HG03442 (cell line): Measurements from ENCODE around the gene MIER3.

Source experiments
- ATAC-seq: cut with Tn5 transposase; IDR thresholded peaks from one replicate; pipeline ENCODE4 v1.9.1; 2021; ENCODE audit warnings: mild to moderate bottlenecking, moderate library complexity; ENCODE audit not compliant: unreplicated experiment

The MIER3 gene

GRCh38 chr5:56962286-56962685 is 10.4 kb upstream of the MIER3 start:
- ATAC-seq = no peak

DNA sequence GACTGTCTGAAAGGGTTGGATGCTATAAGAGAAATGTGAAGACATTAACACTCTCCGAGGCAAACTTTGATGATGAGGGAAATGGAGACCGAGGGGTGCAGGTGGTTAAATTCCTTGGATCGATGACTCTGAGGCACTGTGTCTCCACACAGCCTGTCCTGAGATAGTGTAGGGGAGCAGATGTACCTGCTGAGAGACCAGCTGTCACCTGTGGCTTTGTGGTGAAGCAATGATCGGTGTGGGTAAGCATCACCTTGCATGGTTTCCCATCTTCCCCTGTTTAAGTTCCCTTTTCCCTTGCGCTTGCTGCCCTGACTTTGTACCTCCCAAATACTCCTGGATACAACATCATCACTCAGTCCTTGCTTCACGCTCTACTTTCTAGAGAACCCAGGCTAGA is 9.8 kb upstream of the MIER3 start:
- no peak for ATAC-seq

GRCh38 chr5:56959326-56959725 is 7.4 kb upstream of the MIER3 start:
- no peak for ATAC-seq

DNA sequence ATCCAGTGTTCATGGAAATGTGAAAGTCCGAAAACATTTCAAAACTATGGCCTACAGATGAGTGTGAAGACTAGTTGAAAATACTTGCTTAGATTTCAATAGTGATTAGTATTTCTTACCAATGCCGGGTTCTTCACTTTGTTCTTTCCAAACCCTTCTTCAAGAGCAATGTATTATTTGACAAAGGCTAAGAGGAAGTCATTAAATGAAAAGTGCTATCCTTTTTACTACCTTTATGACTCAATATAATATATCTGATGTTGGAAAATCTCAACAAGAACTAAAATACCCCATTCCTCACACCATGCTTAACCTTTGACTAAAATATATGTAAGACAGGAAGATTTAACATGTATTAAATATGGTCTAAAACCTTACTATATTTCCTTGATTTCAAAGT is 6.7 kb upstream of the MIER3 start:
- no peak for ATAC-seq

DNA sequence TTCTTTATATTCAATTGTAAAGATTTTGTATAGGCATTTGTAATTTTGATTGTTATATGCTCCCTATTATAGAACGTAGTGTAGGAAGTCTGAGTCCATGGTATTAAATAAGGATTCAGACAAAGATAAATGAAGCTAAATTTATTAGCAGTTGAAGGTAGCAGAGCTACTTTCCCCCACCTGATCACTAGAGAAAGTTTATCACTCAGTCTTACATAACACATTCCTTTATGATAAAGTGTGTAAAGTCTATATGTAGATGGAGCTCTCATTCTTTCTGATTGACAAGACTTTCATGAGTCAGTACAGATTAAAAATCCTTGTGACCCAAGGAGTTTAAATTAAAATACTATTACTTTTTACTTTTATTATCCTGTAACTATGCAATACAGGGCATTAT is 2.3 kb upstream of the MIER3 start:
- no peak for ATAC-seq

- ATAC-seq = peak; percentile 41
These were observed 587 bp downstream of the MIER3 start for GRCh38 chr5:56951126-56951945.

GRCh38 chr5:56950626-56951125 is 1.2 kb downstream of the MIER3 start:
- ATAC-seq = peak; percentile 36

DNA sequence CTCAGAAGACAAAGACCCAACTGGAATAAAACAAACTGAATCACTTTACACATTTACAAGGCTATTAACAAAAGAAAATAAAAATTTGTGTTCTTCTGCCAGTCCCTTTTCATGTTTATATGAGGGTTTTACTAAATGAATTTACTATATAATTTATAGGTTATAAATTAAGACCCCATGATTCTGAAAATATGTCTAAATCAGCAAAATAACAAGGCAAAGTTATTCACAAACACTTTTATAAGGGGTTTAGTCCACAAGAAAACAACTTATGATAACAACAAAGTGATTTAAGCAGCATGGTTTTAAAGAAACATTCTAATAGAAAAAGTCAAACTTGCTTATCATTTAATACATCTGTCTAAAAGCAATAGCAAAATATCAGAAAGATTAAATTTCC is 4.9 kb downstream of the MIER3 start:
- no peak for ATAC-seq

DNA sequence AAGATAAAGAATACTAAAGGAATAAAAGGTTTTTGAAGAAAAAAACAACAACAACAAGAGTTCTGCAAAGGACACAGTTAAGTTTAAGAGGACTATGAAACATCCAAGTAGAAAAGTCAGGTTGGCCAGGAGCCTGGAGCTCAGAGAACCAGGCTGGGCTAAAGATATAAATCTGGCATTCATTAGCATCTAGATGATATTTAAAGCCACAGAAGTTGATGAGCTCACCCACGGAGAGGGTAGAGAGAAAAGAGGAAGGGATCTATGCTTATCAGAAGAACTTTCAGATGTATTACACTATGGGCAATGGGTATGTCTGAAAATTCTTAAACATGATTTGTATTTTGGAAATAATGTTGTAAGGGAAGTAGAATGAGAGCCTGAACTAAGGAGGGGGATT is 9.9 kb downstream of the MIER3 start:
- no peak for ATAC-seq

GRCh38 chr5:56938858-56939257 is 13.1 kb downstream of the MIER3 start:
- ATAC-seq = no peak

GRCh38 chr5:56934325-56934724 is 17.6 kb downstream of the MIER3 start:
- no peak for ATAC-seq

- ATAC-seq = no peak
These were observed 29.0 kb downstream of the MIER3 start for GRCh38 chr5:56922922-56923321.

- no peak for ATAC-seq
These were observed 31.8 kb downstream of the MIER3 start for GRCh38 chr5:56919942-56920662.

- no peak for ATAC-seq
These were observed 33.9 kb downstream of the MIER3 start for GRCh38 chr5:56918054-56918453.

GRCh38 chr5:56917534-56917933 is 34.4 kb downstream of the MIER3 start:
- ATAC-seq = no peak

DNA sequence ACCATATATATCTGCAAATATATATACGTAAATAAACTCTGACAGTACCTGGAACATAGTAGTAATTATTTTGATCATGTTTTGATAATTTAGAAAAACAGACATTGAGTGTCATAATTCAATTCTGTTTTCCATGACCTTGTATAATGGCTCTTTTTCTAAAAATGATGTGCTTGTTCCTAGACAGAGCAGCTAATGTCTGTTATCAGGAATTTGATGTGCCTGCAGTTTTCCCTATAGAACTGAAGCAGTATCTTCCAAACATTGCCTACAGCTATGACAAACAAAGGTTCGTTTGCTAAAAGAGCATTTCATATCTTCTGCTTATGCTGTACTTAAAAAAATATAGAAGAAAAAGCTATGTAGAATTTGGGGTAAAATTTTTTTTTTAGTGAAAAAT is 37.2 kb downstream of the MIER3 start:
- ATAC-seq = no peak

DNA sequence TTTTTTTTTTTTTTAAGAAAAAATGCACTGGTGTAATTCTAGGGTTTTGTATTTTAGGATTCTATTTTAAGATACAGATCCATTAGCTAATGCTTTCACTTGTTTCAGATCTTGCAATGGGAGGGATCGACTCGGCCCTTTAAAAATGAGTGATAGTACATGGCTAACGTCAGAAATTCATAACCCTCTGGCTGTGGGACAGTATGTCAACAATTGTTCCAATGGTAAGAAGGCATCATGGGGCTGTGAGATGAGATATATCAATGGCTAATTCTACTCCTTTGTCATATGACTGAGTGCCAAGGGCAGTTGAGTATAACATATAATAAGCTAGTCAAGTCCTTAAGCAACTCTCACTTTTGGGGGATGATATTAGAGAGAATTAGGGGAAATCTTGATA is 38.2 kb downstream of the MIER3 start:
- no peak for ATAC-seq

GRCh38 chr5:56910210-56910965 is 41.5 kb downstream of the MIER3 start:
- peak; percentile 21 for ATAC-seq

DNA sequence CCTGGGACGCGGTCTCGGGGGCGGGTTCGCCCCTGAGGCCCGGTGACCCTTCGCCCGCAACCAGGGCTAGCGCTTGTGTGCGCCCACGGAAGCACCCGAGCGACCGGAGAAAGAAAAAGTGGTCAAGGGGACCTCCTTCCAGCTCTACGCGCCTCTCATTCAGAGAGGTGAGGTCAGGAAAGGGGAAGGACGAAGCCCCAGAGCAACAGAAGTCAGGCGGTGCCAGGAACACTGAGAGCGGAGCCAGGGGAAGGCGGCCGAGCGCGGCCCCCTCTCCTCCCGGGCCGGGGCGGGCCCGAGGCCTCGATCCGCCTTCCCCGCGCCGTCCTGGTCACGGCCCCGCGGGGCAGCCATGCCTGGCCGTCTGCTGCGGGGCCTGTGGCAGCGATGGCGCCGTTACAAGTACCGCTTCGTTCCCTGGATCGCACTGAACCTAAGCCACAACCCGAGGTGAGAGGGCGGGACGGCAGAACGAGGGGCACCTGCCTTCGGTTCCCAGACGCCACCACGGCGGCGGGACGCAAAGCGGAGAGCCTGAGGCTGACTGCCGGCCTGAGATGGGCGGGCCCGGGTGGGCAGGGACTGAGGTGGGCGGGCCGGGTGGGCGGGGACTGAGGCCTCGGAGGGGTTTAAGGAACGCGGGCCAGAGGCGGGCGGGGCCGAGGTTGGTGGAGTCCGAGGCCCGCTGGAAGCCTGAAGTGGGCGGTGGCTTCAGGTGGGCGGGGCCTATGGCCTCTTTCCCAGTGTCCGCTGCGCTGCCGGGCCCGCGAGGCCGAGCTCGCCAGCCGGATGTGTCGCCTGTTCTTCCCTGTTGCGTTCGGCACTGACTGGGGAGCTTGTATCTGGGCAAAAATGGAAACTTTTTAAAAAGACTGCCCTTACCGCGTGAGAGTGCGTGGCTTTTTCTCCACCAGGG is 42.4 kb downstream of the MIER3 start, which contains the start of gene SETD9:
SETD9 (plus strand) TSS at position 303 of the 916 bp plus-strand sequence; CDS start at position 353, 50 bp downstream.
- peak; percentile 85 for ATAC-seq

GRCh38 chr5:56908942-56909293 is 43.0 kb downstream of the MIER3 start:
- no peak for ATAC-seq
